Activated naive CD8-positive, alpha-beta T cell treated with anti-CD3 and anti-CD28 coated beads, Interleukin-2, amount 10 ng/mL, durations not matched to agents 7 days and 5 days (primary cell): Measurements from ENCODE around the gene CDKL4. TPM values are rescaled to one million over a fixed set of nuclear protein-coding genes. Genes with fewer than 3 reads are reported as not detected.
A peak's percentile ranks its signal among the peaks of the same experiment; 100 is the strongest.

Source experiments
- ATAC-seq: fragments of 150-1000 bp; cut with Tn5 transposase; one replicate; pipeline ENCODE4 v1.10.0; 2021; ENCODE audit warnings: low read depth, moderate library complexity
- POLR2A ChIA-PET: fragments of 350-600 bp; sonication (Branson Sonifier 250); formaldehyde crosslinking; loops from one replicate; lab custom pipeline; 2021; ENCODE audit warnings: antibody characterized with exemption; lab: Charles Lee
- DNase-seq: peaks from one replicate; pipeline ENCODE4 v3.0.0; 2021
- H3K27ac Mint-ChIP-seq: one replicate; pipeline ENCODE4 v1.8.0; 2022; ENCODE audit warnings: mild to moderate bottlenecking, mixed read lengths
- H3K27me3 Mint-ChIP-seq: one replicate; pipeline ENCODE4 v1.8.0; 2022; ENCODE audit warnings: mild to moderate bottlenecking, moderate library complexity, mixed read lengths
- H3K36me3 Mint-ChIP-seq: one replicate; pipeline ENCODE4 v1.8.0; 2021; ENCODE audit warnings: mild to moderate bottlenecking, mixed read lengths
- H3K4me1 Mint-ChIP-seq: one replicate; pipeline ENCODE4 v1.8.0; 2021; ENCODE audit warnings: mixed read lengths
- H3K4me3 Mint-ChIP-seq: one replicate; pipeline ENCODE4 v1.8.0; 2022; ENCODE audit warnings: mild to moderate bottlenecking, moderate library complexity, mixed read lengths
- H3K9me3 Mint-ChIP-seq: one replicate; pipeline ENCODE4 v1.8.0; 2021; ENCODE audit warnings: mixed read lengths
- total RNA-seq, 2 experiments: library from RNA; stranded (reverse); gene quantifications; one replicate each; pipeline ENCODE4 v1.2.3, GENCODE V29; 2021

The CDKL4 gene
- total RNA-seq, 2 experiments from 2014 or later, result 0.50 to 1.2 TPM

DNA sequence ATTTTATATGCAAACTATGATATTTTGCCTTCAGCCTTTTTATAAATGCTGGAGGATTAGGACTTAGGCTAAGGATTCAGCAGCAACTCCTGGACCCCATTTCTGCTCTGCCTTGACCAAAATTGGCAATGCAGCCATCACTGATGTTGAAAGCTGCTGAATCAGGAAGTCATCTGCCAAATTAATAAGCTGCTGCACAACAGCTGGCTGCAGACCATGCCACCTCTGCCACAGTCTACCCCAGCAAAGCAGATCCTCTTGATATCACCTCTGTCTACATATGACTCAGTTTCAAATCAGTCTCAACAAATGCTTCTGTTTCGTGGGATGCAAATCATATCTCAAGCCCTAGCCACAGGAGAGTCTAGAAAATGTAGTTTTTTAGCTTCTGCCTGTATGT is 115.8 kb downstream of the CDKL4 start:
- H3K27ac Mint-ChIP-seq, result peak overlapping the region; percentile 88
- ATAC-seq (peak; percentile 43), DNase-seq (peak; percentile 58)
- H3K4me1 Mint-ChIP-seq, result peaks cover 69% of the 10 kb centered on the region
- H3K9me3 Mint-ChIP-seq, result no peaks in the 10 kb centered on the region
- no peaks in the 10 kb centered on the region for H3K27me3 Mint-ChIP-seq
- POLR2A ChIA-PET, result interaction anchor here (0.8 to 7.7 kb wide), 11 partner anchors 8 to 377 kb away, joined by 4 to 119 read pairs (median 4); partner anchors contain the start of genes SOS1 and SRSF7
- H3K4me3 Mint-ChIP-seq, result peak overlapping the region; percentile 64
- H3K36me3 Mint-ChIP-seq, result no peaks in the 10 kb centered on the region

Other genes starting within 250 kb of the CDKL4 start
- 100 to 1,000 TPM; 154 to 168 TPM for gene SOS1, start 122.9 kb downstream of the CDKL4 start, total RNA-seq
- gene MAP4K3, start 193.3 kb upstream of the CDKL4 start, total RNA-seq, result 10 to 100 TPM; 12.1 to 13.7 TPM